HG03378 (cell line): ENCODE measurements around the gene IFRD2.

Experiments
- ATAC-seq: cut with Tn5 transposase; IDR thresholded peaks from one replicate; pipeline ENCODE4 v1.9.1; 2021; ENCODE audit warnings: mild to moderate bottlenecking, moderate library complexity; ENCODE audit not compliant: unreplicated experiment

IFRD2 gene

DNA sequence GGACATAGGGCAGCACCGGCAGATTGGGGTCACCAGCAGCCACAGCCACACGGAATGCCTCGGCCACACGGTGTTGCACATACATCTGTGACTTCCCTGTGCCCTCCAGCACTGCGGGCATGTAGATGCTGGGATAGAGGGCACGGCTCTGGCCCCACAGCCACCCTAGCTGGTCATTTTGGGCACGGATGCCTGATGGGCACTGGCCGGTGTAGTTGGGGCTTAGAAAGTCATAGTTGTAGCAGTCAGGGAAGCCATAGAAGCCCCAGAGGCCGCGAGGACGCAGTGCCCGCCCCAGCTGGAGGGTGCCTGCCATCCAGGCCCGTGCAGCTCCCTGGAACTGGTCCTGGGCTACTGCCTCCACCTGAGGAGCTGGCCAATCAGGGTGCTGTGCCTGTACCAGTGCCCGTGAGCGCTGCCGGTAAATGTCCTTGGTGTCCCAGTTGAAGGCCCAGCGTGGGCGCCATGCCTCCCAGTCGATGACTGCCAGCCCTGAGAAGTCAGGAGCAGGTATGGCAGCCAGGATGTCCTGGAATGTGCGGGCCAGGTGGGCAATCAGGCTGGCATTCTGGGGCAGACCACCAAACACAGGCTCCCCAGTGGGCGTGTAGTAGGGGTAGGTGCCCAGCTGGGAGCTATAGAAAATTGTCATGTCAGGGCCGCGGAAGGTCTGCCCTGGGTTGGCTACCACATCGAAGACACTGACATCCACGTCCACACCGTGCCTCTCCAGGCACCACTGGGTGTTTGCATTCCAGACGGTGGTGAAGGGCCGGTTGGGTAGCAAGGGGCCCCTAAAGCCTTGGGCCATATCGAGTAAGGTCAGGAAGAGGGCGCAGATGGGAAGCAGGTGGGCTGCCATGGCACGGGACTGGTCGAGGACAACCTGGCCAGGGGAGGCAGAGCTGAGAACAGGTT, 10.1 kb upstream of the IFRD2 start:
- no peak for ATAC-seq

DNA sequence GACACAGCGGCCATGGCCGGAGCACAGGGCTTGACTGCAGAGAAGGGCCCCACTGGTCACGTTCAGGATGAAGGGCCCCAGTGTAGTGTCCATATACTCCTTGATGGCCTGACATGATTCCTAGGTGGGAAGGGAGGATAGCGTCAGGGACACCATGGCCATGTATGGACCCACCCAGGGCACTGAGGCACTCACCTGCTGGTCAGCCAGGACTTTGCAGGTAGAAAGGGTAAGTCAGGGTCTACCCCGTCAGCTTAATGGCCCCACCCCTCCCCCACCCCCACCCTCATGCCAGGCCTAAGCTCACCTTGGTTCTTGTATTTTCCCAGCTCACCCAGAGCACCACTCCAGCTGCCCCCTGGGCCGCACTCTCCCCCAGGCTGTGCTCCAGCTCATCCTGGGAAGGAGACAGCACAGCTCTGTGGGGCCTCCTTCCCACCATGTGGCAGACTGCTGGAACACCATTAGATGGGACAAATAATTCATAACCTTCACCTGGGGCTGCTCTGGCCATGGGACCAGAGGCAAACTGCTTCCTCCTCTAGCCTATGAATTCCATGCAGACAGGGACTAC, 8.5 kb upstream of the IFRD2 start:
- ATAC-seq = no peak

DNA sequence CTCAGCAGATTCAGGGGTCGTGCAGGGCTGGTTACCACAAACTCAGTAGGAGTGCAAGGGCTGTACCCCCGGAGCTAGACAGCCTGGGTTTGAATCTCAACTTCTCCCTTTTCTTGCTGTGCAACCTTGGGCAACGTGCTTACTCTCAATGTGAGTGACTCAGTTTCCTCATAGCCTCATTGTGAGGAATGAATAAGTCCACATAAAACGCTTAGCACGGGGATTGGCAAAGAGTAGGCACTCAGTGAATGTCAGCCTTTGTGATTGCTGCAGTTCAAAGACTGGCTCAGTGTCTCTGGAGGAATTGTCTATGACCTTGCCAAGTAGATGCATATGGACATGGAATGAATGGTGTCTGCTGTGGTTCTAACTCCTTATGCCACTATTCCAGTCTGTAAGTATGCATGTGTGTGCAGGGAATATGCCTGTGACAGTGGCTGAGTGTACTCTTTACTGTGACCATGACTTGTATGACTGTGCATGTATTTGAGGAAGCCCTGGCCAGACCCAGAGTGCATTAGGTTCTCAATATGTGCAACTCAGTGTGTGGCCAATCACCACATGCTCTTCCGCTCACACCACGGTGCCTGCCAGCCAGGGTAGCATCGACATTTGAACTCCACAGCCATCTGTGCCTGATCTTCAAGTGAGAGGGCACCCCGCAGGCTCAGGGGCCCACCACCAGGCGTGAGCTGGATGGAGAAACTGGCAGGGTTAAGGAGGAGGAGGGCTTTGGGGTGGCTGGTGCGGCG, 7.9 kb upstream of the IFRD2 start:
- ATAC-seq = no peak

DNA sequence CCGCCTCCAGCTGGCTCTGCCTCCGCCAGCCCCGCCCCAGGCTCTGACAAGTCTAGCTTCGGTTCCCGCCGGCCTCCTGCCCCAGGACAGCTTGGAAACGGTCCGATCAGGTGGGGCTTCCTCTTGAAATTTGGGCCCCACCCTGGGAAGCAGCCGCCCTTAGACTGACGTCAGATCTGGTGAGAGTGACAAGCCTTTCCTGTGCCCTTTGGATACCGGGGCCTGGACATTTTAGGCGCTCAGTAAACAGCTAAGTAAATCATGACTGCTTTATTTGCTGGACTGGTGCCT, 7.4 kb upstream of the IFRD2 start:
- no peak for ATAC-seq

DNA sequence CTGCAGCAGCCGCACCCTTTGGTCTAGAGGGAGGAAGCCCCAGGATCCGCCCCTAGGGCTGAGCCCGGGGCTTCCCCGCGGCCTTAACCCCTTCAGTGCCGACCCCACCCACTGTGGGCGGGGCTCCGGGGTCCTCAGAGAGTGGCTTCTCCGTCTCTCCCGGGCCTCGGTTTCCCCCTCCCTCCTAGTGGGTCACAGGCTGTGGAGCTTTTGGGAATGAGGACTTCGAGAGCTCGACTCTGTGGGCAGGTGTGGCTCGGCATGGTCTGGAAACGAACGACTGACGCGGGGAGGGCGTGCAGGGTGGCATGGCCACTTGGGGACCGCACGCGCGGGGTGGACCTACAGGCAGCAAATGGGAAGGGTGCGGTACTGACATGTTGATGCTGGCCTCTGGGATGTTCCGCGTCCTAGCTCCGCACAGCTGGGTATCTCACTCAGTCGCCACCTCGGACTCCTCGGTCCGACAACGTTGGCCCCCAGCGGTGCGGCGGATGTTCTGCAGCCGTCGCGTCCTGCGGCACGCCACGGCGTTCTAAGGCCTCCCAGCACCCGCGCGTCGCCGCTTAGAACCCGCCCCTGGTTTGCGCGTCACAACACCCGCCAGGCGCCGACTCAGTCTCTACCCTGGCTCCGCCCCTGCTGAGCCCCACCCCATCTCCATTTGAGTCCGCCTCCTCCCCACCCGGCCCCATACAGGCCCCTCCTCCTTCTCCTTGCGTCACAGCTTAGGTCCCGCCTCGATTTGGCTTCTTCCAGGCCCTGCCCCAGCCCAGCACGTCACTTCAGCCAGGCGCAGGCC, 6.8 kb upstream of the IFRD2 start, which contains the start of the genes HYAL3 and NAA80:
TSS of gene HYAL3 (minus strand) at position 570 of the 802 bp plus-strand sequence. CDS start 3,803 bp downstream, outside the sequence.
TSS of gene NAA80 (minus strand) at position 570 of the 802 bp plus-strand sequence. CDS start 1,942 bp downstream, outside the sequence.
- peak; percentile 72 for ATAC-seq

DNA sequence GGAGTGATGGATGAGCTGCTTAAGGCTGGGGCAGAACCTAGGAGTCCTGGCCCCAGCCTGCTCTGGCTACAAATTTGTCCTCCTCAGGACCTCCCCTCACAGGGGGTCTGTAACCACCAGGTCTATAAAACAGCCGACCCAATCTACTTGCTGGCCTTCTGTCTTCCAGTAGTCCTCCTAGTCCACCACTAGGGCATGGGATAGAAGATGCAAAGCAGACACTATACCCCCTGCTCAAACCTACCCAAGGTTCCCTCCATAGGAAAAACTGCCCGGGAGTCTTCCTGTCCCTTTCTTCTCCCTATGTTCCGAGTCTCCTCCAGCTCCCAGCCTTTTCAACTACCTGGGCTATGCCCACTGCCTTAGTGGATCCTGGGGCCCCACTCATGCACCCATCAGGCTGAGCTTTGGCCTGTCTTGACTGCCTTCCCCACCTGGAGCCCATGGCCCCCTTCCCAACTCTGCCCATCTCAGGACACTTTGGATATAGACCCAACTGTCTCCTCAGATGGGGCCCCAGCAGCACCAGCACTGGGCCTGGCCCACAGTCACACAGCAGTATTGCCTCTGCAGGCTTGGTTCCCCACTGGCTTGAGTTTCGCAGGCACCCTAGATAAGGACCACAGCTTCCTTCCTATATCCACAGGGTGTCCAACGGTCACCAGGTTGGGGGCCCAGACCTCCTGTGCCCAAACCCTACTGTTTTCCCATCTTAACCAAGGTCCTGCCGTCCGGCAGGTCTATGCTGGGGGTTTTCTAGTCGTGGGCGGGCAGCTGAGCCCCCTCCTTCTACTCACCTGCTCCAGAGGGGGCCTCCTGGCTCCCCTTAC, 5.9 kb upstream of the IFRD2 start:
- no peak for ATAC-seq

DNA sequence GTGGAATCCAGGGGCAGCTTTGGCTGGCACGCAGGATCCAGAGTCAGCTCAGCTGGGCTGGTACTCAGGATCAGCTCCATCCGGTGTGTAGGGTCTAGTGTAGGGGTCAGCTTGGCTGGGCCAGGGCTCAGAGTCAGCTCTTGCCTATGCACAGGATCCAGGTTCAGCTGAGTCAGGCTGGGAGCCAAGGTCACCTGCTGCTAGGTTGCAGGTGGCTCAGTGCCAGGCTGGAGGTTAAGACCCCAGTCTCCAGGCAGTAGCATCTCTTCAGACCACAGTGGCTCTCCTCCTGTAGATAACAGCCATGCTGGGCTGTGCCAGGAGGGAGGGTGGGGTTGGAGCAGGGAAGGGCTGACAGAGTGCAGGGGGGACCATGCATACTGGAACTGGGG, 5.2 kb upstream of the IFRD2 start:
- no peak for ATAC-seq

DNA sequence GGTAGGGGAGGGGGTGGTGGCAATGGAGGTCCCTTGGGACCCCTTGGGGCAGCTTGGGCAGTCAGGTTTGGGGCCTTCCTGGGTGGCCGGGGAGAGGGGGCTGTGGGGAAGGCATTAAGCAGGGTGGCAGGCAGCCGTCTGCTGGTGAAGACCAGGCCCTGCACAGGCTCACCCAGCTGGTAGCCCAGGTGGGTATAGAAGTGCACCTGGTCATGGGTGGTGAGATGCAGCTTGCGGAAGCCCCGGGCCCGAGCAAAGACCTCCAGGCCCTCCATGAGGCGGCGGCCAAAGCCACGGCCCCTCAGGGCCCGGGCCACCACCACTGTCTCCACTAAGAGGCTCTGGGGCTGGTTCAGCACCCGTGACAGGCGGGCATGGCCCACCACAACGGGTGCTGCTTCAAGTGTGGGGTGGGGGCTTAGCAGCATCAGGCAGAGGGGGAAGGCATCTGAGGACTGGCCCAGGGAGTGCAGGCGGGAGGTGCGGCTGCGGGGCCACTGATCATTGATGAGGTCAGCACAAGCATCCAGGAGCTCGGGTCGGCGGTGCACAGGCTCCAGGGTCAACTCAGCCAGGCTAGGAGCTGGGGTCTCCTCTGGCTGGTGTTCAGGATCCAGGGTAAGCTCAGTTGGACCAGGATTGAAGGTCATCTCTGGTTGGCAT, 4.6 kb upstream of the IFRD2 start:
- no peak for ATAC-seq

DNA sequence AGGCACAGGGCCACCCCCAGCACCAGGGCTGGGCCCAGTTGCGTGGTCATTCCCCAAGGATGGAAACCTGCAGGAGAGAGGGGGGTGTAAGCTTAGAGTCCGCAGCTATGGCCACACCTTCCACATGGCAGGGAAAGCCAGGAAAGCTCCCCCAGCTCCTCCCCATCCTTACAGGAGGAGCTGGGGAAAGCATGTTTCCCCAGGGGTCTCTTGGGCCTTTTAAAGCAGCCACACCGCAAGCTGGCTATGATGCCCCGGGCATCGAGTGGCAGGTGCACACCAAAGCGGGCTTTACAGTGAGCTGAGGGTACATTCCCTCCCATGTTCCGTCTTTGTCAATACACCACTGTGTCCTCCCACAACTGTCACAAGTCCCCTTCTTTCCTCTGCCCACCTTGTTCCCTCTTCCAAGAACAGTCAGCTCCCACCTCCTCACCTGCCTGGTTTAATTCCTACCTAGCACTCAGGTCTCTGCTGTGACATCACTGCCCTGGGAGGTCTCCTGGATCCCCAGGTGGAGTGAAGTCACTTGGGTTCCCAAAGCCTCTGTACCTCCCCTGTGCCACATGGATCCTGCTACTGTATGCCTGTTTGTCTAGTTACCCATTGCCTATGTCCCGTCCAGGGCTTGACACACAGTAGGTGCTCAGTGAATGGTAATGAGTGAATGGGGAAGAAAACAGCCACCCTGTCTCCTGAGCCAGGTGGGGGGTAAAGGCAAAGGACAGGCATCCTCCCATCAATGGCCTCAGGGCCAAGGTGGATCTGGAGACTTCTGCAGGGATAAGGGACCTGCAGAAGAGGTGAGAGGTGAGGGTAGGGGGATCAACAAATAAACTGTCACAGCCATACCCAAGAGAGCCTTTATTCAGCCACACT, 3.6 kb upstream of the IFRD2 start:
- no peak for ATAC-seq

DNA sequence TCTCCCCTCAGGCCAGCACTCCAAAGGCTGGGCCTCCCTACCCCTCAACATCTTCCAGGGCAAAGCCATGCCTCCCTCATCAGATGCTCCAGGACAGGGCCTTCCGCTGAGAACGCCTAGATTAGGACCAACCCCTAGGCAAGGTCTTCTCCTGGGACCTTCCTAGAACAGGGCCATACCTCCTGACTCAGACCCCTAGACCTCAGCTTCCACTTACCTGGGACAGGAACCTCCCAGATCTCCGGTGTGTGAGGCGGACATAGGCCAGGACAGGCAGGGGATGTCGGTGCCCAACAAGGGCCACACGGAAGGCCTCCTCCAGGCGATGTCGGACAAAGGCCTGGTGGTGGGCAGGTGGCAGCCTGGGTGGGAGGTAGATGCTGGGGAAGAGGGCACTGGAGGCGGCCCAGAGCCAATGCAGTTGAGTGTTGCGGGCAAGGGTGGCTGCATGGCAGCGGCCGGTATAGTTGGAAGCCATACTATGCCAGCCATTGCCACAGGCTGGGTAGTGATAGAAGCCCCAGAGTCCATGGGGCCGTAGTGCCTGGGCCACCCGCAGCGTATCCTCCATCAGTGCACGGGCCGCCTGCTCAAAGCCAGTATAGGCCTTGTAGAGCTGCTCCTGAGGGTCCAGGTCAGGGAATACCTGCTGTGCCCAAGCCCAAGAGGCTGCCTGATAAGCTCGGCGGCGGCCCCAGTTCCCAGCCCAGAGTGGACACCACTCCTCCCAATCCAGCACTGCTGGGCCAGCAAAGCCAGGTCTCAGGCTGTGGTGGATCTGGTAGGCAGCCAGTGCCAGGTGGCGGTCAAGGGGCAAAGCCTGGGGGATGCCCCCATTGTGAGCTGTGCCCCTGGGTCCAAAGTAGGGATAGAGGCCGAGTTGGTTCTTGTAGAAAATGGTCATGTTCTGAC, 2.5 kb upstream of the IFRD2 start:
- no peak for ATAC-seq

DNA sequence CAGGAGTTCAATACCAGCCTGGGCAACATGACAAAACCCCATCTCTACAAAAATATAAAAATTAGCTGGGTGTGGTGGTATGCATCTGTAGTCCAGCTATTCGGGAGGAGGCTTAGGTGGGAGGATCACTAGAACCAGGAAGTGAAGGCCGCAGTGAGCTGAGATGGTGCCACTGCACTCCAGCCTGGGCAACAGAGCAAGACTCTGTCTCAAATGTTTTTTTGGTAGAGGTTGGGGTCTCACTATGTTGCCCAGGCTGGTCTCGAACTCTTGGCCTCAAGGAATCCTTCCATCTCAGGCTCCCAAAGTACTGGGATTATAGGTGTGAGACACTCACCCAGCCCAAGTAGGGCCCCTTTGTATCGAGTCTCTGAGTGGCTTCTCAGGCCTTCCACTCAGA, 1.9 kb upstream of the IFRD2 start:
- ATAC-seq = no peak

DNA sequence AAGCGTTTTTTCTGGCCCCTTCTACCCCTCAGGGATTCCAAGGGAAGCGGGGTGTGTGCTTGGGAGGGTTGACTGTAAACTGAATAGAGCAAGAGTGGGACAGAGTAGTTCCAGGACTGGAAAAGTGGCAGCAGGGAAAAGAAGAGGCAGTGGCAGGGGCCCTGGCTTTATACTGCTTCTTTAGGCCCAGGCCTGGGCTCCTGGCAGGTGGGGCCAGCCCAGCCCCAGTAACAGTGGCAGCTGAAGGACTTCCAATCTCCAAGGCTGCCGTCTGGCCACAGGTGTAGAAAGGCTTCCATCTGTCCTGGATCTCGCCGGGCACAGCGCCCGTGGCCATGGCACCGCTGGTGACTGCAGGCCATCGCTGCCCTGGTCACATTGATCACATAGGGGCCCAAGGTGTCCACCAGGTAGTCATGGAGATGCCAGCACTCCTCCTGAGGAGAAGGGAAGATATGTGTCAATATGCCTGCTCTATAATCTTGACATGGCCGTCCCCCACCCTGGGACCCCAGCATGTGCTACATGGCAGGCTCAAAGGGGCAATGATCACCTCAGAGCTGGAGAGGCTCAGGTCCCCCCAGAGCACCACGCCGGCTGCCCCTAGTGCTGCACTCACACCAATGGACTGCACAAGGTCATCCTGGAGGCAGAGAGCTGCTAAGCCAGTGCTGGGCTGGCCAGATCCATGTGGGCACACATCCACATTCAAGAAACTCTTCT, 1.0 kb upstream of the IFRD2 start:
- no peak for ATAC-seq

DNA sequence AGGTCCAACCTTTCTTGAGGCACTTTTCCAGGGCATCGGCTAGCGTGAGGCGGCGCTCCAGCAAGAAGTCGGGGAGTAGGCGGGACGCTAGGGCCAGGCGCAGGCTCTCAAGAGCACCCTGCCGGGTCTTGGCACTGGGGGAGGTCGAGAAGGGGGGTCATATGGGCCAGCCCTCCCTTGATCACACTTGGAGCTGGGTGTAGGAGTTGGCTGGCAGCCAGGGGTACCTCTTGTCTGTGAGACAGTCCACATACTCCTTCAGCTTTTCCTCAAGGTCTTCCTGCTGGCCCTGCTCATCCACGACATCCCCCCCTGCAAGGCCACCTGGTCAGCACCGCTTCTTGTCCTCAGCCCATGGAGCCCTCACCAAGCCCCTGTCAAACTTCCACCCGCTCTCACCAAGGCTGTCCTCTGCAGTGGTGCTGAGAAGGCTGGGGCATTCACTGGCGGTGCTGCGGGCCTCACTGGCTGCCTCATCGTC, 2.0 kb downstream of the IFRD2 start:
- no peak for ATAC-seq

DNA sequence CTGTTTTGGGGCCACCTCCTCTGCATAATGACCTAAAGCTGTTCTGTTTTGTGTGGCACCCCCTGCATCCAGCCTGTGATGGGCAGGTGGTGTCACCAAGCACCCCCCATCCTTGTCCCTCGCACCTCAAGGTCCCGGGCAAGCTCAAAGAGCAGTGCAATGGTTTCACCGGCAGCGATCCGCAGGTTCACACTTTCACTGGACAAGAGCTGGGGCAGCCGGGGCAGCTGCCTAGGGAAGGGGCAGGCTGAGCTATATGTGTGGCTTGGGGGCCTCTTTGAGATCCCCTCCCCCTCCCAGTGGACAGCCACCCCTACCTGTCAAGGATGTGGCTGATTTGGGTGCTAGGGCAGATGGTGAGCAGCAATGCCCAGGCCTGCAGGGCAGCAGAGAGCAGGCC, 3.1 kb downstream of the IFRD2 start:
- ATAC-seq = no peak

DNA sequence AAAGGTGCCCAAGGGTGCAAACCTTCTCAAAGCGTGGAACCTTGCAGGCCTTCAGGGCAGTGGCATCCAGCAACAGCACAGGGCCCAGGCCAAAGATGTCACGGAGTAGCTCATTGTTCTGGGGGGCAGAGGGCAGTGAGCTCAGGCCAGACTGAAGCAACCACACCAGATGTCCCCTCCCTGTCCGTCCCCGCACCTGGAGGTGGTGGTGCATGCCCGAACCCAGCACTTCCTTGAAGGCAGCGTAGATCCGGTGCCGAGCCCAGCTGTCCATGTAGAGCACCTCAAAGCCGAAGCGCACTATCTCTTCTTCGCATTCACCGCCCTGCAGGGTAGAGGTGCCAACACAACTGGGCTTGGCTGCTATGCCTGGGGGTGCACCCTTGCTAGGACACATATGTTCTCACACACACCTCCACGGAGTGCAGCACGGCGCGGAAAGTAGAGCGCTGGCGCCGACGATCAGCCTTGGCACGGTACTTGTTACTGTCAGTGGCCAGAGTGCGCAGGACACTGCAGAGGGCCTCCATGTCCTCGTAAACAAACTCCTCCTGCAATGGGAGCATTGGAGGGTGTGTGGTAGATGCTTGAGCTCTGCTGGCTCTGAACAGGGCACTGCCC, 3.7 kb downstream of the IFRD2 start:
- ATAC-seq = no peak

DNA sequence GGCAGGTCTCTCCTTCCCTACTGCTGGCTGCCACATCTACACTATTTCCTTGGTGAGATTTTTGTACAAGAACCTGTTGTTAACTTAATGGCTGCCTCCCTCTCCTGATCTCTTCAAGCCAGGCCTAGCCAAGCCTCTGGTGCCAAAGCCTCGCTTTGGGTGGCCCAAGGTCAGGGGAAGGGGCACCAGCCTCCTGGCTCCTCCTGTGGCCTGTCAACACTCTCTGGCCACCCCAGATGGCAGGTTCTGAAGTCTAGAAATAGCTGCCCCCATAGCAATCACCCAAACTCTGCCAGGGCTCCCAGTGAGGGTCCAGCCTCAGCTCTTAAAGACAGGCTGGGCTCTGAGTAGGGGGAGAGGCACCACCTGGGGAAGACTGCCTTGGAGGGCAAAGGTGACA, 5.0 kb downstream of the IFRD2 start:
- no peak for ATAC-seq
